Measurements from ENCODE around the gene CTAGE6. TPM values are rescaled to one million over a fixed set of nuclear protein-coding genes. Genes with fewer than 3 reads are reported as not detected.

The CTAGE6 gene, protein sequence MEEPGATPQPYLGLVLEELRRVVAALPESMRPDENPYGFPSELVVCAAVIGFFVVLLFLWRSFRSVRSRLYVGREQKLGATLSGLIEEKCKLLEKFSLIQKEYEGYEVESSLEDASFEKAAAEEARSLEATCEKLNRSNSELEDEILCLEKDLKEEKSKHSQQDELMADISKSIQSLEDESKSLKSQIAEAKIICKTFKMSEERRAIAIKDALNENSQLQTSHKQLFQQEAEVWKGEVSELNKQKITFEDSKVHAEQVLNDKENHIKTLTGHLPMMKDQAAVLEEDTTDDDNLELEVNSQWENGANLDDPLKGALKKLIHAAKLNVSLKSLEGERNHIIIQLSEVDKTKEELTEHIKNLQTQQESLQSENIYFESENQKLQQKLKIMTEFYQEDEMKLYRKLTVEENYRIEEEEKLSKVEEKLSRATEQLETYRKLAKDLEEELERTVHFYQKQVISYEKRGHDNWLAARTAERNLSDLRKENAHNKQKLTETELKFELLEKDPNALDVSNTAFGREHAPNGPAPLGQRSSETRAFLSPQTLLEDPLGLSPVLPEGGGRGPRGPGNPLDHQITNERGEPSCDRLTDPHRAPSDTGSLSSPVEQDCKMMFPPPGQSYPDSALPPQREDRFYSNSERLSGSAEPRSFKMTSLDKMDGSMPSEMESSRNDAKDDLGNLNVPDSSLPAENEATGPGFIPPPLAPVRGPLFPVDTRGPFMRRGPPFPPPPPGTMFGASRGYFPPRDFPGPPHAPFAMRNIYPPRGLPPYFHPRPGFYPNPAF
- under 0.01 and 0.17 TPM in 2 replicates for total RNA-seq

DNA sequence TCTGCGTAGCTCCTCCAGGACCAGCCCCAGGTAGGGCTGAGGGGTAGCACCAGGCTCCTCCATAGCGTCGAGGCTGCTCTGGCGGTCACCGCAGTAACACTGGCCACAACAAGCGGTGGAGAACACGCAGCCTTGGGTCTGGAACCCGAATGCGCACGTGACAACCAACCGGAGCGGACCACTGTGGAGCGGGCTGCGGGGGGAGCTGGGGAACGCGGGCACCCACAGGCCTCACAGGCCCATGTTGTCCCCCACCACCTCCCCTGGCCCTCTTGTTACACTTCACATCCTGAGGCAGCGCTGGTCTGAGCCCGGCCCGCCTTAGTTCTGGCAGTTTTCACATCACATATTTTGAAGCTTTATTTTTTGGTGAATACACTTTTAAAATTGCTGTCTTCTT, at the start of gene CTAGE6:
TSS of gene CTAGE6 (minus strand) at position 101 of the 400 bp plus-strand sequence. CDS start at position 63, 38 bp downstream.

Other genes with a start within 250 kb of the CTAGE6 start
- 0.09 TPM in 1 of 2 replicates, not detected in the other for gene CTAGE15, start 185.9 kb downstream of the CTAGE6 start, total RNA-seq
- 0.63 and 0.94 TPM in 2 replicates for gene TCAF2, start 136.7 kb downstream of the CTAGE6 start, total RNA-seq
- gene TCAF1, start 144.5 kb upstream of the CTAGE6 start, total RNA-seq, result 36.8 and 45.7 TPM in 2 replicates
- not detected in 2 replicates for gene OR2F2, start 177.5 kb upstream of the CTAGE6 start, total RNA-seq
- gene OR2F1, start 197.1 kb upstream of the CTAGE6 start, total RNA-seq, result not detected in 2 replicates
- not detected in 2 replicates for gene OR6B1, start 242.6 kb upstream of the CTAGE6 start, total RNA-seq